ENCODE data around the gene RABGEF1.
"Not testable (repeated sequence)": the region's sequence is repeated elsewhere in the genome, so short reads cannot be mapped to it uniquely, and the experiment has no call there.

RABGEF1 gene

GRCh38 chr7:66768865-66769832 lies 28.6 kb downstream of the RABGEF1 start:
- peaks cover 3% of the 10 kb centered on the region; the same call in 1 of the 2 replicates for H3K4me1 ChIP-seq (ENCODE audit: insufficient read depth, low read length)
- H3K4me3 ChIP-seq (ENCODE audit: low read length): no peak overlapping the region
- H3K27ac ChIP-seq (ENCODE audit: low read length): no peak overlapping the region
- H3K27me3 ChIP-seq (ENCODE audit: insufficient read depth, low read length): no peaks in the 10 kb centered on the region
- H3K36me3 ChIP-seq (ENCODE audit: insufficient read depth, low read depth, low read length): peaks cover 10% of the 10 kb centered on the region; the same call in 1 of the 2 replicates
- no peaks in the 10 kb centered on the region for H3K9me3 ChIP-seq (ENCODE audit: insufficient read depth, low read depth, low read length)
- no peak overlapping the region for H3K9ac ChIP-seq (ENCODE audit: low read depth, low read length)

- H3K4me3 ChIP-seq (ENCODE audit: low read length): no peak overlapping the region
- H3K9ac ChIP-seq (ENCODE audit: low read depth, low read length): no peak overlapping the region
- peaks cover 17% of the 10 kb centered on the region; the same call in 1 of the 2 replicates for H3K36me3 ChIP-seq (ENCODE audit: insufficient read depth, low read depth, low read length)
- H3K27ac ChIP-seq (ENCODE audit: low read length): no peak overlapping the region
- H3K9me3 ChIP-seq (ENCODE audit: insufficient read depth, low read depth, low read length): no peaks in the 10 kb centered on the region
- no peaks in the 10 kb centered on the region for H3K27me3 ChIP-seq (ENCODE audit: insufficient read depth, low read length)
- H3K4me1 ChIP-seq (ENCODE audit: insufficient read depth, low read length): peaks cover 3% of the 10 kb centered on the region; the same call in 1 of the 2 replicates
Observed at GRCh38 chr7:66769833-66770512, 29.4 kb downstream of the RABGEF1 start.

GRCh38 chr7:66771795-66772194 lies 31.3 kb downstream of the RABGEF1 start:
- no peak overlapping the region for H3K27ac ChIP-seq (ENCODE audit: low read length)
- no peak overlapping the region for H3K4me3 ChIP-seq (ENCODE audit: low read length)
- no peaks in the 10 kb centered on the region for H3K27me3 ChIP-seq (ENCODE audit: insufficient read depth, low read length)
- H3K9me3 ChIP-seq (ENCODE audit: insufficient read depth, low read depth, low read length): no peaks in the 10 kb centered on the region
- H3K36me3 ChIP-seq (ENCODE audit: insufficient read depth, low read depth, low read length): peaks cover 36% of the 10 kb centered on the region
- peaks cover 3% of the 10 kb centered on the region; the same call in 1 of the 2 replicates for H3K4me1 ChIP-seq (ENCODE audit: insufficient read depth, low read length)
- no peak overlapping the region for H3K9ac ChIP-seq (ENCODE audit: low read depth, low read length)

GRCh38 chr7:66773744-66774143 lies 33.2 kb downstream of the RABGEF1 start:
- not testable (repeated sequence) for H3K9me3 ChIP-seq (ENCODE audit: insufficient read depth, low read depth, low read length); H3K4me3 ChIP-seq (ENCODE audit: low read length); H3K27ac ChIP-seq (ENCODE audit: low read length); H3K27me3 ChIP-seq (ENCODE audit: insufficient read depth, low read length); H3K4me1 ChIP-seq (ENCODE audit: insufficient read depth, low read length); H3K9ac ChIP-seq (ENCODE audit: low read depth, low read length)
- H3K36me3 ChIP-seq (ENCODE audit: insufficient read depth, low read depth, low read length): peaks cover 47% of the 10 kb centered on the region

GRCh38 chr7:66776383-66776782 lies 35.9 kb downstream of the RABGEF1 start:
- not testable (repeated sequence) for H3K9me3 ChIP-seq (ENCODE audit: insufficient read depth, low read depth, low read length); H3K4me3 ChIP-seq (ENCODE audit: low read length); H3K27me3 ChIP-seq (ENCODE audit: insufficient read depth, low read length); H3K9ac ChIP-seq (ENCODE audit: low read depth, low read length); H3K27ac ChIP-seq (ENCODE audit: low read length); H3K4me1 ChIP-seq (ENCODE audit: insufficient read depth, low read length)
- H3K36me3 ChIP-seq (ENCODE audit: insufficient read depth, low read depth, low read length): peaks cover 63% of the 10 kb centered on the region

- Histone ChIP-seq H3K4me1 (ENCODE audit: insufficient read depth, low read length) (no peaks in the 10 kb centered on the region), H3K36me3 (ENCODE audit: insufficient read depth, low read depth, low read length) (peaks cover 68% of the 10 kb centered on the region), H3K27me3 (ENCODE audit: insufficient read depth, low read length) (no peaks in the 10 kb centered on the region), H3K4me3 (ENCODE audit: low read length) (no peak overlapping the region), H3K9ac (ENCODE audit: low read depth, low read length) (no peak overlapping the region), H3K27ac (ENCODE audit: low read length) (no peak overlapping the region), H3K9me3 (ENCODE audit: insufficient read depth, low read depth, low read length) (no peaks in the 10 kb centered on the region)
Observed at GRCh38 chr7:66776800-66777442, 36.4 kb downstream of the RABGEF1 start.

GRCh38 chr7:66778201-66778600 lies 37.7 kb downstream of the RABGEF1 start:
- no peaks in the 10 kb centered on the region for H3K9me3 ChIP-seq (ENCODE audit: insufficient read depth, low read depth, low read length)
- no peak overlapping the region for H3K9ac ChIP-seq (ENCODE audit: low read depth, low read length)
- no peak overlapping the region for H3K27ac ChIP-seq (ENCODE audit: low read length)
- no peaks in the 10 kb centered on the region for H3K4me1 ChIP-seq (ENCODE audit: insufficient read depth, low read length)
- H3K36me3 ChIP-seq (ENCODE audit: insufficient read depth, low read depth, low read length): peaks cover 71% of the 10 kb centered on the region
- no peak overlapping the region for H3K4me3 ChIP-seq (ENCODE audit: low read length)
- H3K27me3 ChIP-seq (ENCODE audit: insufficient read depth, low read length): no peaks in the 10 kb centered on the region

- Histone ChIP-seq H3K9me3 (ENCODE audit: insufficient read depth, low read depth, low read length) (no peaks in the 10 kb centered on the region), H3K4me3 (ENCODE audit: low read length) (no peak overlapping the region), H3K9ac (ENCODE audit: low read depth, low read length) (no peak overlapping the region), H3K36me3 (ENCODE audit: insufficient read depth, low read depth, low read length) (peaks cover 68% of the 10 kb centered on the region), H3K4me1 (ENCODE audit: insufficient read depth, low read length) (no peaks in the 10 kb centered on the region), H3K27me3 (ENCODE audit: insufficient read depth, low read length) (no peaks in the 10 kb centered on the region), H3K27ac (ENCODE audit: low read length) (no peak overlapping the region)
Observed at GRCh38 chr7:66779669-66780409, 39.3 kb downstream of the RABGEF1 start.

GRCh38 chr7:66781408-66782090 lies 41.0 kb downstream of the RABGEF1 start:
- Histone ChIP-seq H3K4me1 (ENCODE audit: insufficient read depth, low read length) (no peaks in the 10 kb centered on the region), H3K27me3 (ENCODE audit: insufficient read depth, low read length) (no peaks in the 10 kb centered on the region), H3K27ac (ENCODE audit: low read length) (no peak overlapping the region), H3K9ac (ENCODE audit: low read depth, low read length) (no peak overlapping the region), H3K4me3 (ENCODE audit: low read length) (no peak overlapping the region), H3K9me3 (ENCODE audit: insufficient read depth, low read depth, low read length) (no peaks in the 10 kb centered on the region), H3K36me3 (ENCODE audit: insufficient read depth, low read depth, low read length) (peaks cover 64% of the 10 kb centered on the region)

- not testable (repeated sequence) for H3K9ac ChIP-seq (ENCODE audit: low read depth, low read length); H3K27ac ChIP-seq (ENCODE audit: low read length); H3K9me3 ChIP-seq (ENCODE audit: insufficient read depth, low read depth, low read length); H3K4me3 ChIP-seq (ENCODE audit: low read length); H3K27me3 ChIP-seq (ENCODE audit: insufficient read depth, low read length); H3K4me1 ChIP-seq (ENCODE audit: insufficient read depth, low read length)
- peaks cover 65% of the 10 kb centered on the region for H3K36me3 ChIP-seq (ENCODE audit: insufficient read depth, low read depth, low read length)
Observed at GRCh38 chr7:66782875-66783274, 42.3 kb downstream of the RABGEF1 start.

Measured in iPS-20b (cell line).